HUDEP-2 (cell line): ENCODE data around the gene PHF12.

Experiments
- DNase-seq, 76 experiments: peaks; one replicate each; lab custom pipeline; 2025; ENCODE audit not compliant: unreplicated experiment in 76 of 76; lab: John Stamatoyannopoulos, UW

Gene PHF12

GRCh38 chr17:28975646-28976045 lies 24.3 kb upstream of the PHF12 start:
- DNase-seq: no peak

DNA sequence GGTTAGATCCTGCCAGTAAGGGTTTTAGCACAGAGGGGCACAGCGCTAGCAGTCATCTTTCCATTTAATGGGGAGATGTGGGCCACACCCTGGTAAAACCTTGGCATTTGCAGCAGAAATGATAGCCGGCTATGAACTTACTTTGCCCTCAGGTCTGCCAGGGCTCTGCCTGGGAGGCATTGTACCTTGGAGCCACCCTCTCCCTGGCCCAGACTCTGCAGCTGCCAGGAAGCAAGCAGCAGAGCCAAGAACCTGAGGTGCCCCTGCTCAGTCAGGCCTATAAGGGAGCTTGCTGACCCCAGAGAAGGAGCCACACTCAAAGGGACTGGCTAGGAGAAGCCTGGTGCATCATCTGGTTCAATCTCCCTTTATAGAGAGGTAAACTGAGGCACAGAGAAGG lies 23.7 kb upstream of the PHF12 start:
- no peak for DNase-seq

DNA sequence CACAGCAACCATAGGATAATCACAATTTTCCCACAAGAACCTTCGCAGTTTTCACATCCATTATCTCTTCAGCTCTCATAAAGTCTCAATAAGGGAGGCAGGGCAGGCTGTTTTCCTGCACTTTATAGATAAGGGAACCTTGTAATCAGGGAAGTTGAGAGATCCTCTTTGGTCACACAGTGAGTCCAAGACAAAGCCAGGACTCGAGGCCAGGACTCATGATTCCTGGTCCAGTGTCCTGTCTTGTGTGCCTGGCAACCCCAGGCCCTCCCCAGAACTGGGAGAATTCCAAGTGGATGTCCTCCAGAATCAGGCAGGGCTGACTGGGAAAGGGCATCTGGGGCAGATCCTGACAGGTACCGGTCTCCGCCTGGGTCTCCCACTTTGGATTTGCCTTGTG lies 23.1 kb upstream of the PHF12 start:
- DNase-seq: no peak

DNA sequence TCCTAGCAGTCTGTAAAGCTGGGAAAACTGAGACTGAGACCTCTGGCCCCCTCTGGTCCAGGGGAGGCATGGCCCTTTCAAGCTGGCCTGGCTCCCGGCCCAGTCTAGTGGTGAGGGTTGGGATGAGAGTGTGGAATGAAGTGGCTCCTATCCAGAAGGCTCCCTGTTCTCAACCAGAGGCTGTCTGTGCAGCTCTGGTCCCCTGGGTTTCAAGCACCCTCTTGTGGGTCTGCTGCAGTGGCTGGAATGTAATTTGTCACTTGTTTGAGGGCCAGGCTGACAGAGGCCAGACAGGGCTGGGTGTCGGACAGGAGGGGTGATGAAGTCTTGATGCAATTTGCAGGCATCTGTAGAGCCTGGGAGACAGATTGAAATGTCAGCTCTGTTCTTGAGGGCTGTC lies 22.1 kb upstream of the PHF12 start:
- DNase-seq: no peak

GRCh38 chr17:28972437-28972836 lies 21.1 kb upstream of the PHF12 start:
- DNase-seq: no peak

DNA sequence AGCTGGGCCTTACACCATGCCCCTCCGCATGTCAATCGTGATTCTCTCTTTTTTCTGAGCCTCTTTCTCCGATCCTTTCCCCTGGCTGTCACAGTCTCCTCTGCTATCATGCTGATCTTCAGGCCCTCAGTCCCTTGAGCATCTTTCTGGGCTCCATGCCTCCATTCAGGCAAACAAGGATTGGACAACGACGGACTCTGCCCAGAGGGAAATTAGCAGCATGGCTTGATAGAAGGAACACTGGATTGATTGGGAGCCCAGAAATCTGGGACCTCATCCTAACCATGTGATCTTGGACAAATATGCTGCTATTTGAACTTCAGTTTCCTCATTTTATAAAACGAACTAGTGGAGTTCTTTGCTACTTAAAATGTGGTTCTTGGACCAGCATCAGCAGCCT lies 19.6 kb upstream of the PHF12 start:
- DNase-seq: no peak

DNA sequence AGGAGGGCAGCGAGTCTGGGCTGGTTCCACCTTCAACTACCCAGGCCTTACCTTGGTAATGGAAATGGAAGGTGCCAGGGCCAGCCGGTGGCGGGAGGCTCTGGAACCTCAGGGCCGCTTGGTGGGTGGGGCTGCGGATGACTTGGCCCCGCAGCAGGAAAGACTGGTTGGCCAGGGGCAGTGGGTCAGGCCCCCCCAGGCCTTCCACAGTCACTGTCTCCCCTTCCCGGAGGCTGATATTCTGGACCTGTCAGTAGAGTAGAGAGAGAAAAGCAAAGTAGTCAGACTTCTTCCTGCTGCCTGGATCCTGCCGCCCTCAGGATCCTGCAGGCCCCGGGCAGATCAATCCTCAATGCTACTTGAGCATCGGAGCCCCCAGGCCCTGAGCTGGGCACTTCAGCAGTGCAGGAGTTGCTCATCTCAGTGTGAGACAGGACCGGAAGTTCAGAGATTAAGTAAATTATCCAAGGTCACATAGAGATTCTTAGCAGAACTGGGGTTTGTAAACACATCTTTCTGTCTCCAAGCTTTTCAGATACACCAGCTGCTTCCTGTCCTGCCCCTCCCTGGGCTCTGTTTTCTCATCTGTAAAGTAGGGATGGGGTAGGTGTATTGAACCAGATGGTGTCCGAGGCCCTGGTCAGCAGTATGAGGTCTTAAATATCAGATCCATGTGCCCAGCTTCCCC lies 18.5 kb upstream of the PHF12 start:
- DNase-seq: no peak

DNA sequence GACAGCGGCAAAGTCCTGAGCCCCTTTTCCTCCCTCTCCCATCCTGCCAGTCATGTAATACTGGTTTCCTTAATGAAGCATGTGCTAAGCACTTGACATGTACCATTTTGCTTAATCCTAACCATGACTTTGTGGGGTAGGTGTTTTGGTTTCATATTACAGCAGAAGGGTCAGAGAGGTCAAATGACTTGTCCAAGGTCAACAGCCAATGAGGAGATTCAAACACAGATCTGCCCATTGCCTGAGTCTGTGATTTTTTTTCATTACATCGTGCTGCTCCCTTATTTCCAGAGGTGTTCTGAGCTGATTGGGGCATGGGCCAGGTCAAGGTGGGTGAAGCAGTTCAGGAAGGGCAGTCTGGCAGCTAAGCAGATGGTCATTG lies 17.6 kb upstream of the PHF12 start:
- DNase-seq: no peak

DNA sequence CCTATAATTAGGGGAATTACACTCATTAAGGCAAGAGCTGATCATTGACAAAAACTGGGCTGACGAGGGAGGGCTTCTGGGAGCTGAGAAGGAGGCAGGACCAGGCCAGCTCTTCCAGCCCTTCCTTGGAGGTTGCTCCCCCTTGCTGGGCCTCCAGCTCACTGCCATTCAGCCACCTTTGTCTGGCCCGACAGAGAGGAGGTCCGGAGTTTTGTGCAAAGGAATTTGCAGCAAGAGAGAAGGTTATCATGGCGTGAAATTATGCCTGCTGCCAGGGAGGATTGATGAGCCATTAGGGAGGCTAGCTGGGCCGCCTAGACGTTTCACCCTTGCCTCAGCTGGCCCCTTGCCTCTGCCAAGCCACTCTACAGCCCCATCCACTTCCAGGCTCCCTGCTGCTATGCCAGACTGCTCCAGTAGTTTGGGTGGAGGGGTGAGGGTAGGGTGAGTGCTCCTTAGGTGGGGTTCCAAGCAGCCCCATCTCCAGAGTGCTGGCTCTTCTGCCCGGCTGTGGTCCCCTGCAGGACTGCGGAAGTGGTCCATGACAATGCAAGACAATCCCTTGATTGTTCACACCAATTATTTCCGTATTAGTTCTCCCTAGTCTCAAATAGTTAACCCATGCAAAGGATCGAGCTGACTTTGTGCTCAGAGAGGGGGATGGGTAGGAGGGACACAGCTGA lies 17.1 kb upstream of the PHF12 start:
- DNase-seq: no peak

- no peak for DNase-seq
Measured at GRCh38 chr17:28967221-28968135, 16.2 kb upstream of the PHF12 start.

DNA sequence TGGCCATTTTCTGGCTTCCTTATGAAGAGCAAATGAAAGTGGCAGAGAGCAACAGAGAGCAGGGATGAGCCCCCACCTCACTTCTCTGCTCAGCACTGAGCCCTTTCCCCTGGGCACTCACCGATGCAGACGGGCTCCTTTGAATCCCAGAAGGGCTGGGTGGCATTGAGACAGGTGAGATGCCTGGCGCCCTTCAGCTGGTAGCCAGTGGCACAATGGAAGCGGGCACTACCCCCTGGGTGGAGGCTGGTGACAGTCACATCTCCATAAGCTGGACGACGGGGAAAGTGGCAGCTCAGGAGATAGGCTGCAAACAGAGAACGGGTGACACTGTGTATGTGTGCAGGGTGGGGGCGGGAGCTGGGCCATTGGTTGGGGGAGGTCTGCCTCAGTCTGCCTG lies 12.5 kb upstream of the PHF12 start:
- DNase-seq: no peak

GRCh38 chr17:28963055-28963611 lies 11.8 kb upstream of the PHF12 start:
- DNase-seq: no peak

GRCh38 chr17:28961391-28961790 lies 10.1 kb upstream of the PHF12 start:
- DNase-seq: no peak

GRCh38 chr17:28960256-28961061 lies 9.1 kb upstream of the PHF12 start:
- no peak for DNase-seq

- DNase-seq: no peak
Measured at GRCh38 chr17:28959471-28959871, 8.2 kb upstream of the PHF12 start.

- DNase-seq: no peak
Measured at GRCh38 chr17:28958820-28959455, 7.6 kb upstream of the PHF12 start.

DNA sequence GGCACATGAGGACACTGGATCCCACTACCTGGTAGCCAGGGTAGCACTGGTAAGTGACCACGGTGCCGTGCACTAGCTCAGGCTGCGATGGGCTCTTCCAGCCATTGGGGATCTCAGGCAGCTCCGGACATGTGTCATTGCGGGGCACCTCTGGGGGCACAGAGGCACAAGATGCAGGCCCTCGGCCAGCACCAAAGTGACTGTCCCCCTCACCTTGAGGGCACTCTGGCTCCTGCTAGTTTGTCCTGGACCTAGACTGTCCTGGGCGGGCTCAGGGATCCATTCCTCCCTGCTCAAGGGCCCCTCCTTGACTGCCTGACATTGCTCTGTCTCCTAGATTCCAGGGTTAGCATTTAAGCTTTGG lies 6.7 kb upstream of the PHF12 start:
- DNase-seq: no peak

DNA sequence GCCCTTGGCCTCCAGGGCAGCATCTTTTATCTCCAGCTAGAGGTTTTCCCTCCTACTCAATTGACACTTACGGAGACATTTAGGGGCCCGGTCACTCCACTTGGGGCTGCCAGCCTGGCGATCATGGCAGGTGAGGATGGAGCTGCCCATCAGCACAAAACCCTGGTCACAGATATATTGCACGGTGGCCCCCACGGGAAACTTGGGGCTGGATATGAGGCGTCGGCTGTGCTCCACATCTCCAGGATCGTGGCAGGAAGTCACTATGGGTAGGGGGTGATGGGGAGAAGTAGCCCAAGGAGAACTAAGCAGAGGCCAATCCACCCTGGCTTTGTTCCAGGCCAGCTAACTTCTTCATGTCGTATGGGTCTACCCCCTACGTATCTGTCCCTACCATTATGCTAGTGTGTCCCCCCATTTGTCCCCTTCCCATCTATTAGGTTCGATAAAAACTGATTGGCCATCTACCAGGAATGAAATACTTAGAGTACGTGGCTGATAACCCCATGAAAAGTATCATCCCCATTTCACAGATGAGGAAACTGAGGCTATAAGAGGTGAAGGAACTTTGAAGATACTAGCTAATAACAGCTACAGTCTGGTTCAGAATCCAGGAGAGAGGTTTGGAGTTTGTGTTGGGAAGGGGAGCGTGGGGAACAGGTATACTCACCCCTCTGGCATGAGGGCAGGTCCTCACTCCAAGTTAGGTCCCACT lies 6.1 kb upstream of the PHF12 start:
- no peak for DNase-seq

DNA sequence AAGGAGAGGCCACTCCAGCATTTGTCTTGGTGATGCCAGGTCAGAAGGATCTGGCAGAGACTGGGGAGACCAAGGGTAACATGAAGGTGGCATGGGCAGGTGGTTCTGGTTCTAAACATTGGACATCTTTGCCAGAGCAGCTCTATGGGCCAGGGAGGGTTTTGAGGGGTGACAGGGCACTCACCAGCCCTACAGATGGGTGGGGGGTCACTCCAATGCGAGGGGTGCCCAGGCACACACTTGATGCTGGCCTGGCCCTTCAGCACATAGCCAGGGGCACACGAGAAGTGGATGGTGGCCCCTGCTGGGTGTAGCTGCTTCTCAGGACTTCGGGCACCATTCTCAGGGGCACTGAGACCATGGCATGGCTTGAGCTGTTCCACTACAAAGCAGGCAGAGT lies 5.5 kb upstream of the PHF12 start:
- no peak for DNase-seq

DNA sequence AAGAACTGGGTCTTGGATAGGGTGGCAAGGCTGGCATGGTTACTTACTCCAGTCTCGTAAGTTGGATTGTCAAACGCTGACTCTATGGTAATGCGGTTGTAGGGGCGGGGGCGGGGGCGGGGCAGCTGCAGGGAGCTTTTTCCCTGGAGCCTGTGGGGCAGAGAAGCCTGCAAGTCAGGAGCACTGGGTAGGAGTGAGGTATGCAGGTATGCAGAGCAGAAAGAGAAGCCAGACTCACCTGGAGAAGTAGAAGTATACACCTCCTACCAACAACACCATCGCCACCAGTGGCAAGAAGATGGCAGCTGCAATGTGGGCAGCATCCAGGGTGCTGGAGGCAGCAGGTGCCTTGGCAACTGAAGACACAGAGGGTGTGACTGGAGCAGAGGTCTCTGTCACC lies 4.8 kb upstream of the PHF12 start:
- no peak for DNase-seq
